Neural progenitor cell (in vitro differentiated cells): Measurements from ENCODE around the gene TMEM208. TPM values are rescaled to one million over a fixed set of nuclear protein-coding genes. Genes with fewer than 3 reads are reported as not detected.
A peak's percentile ranks its signal among the peaks of the same experiment; 100 is the strongest.

Experiments
- DNase-seq: peaks from one replicate; pipeline ENCODE4 v3.0.0-alpha.2; 2016; ENCODE audit warnings: low spot score
- H2AFZ ChIP-seq: fragments of 200-600 bp; sonication (generic); replicated peaks from 2 replicates; pipeline ENCODE4 v1.6.1; 2016; ENCODE audit warnings: antibody characterized with exemption
- H3F3A ChIP-seq: fragments of 200-600 bp; sonication (generic); 2 replicates; pipeline ENCODE4 v1.6.1; 2016; ENCODE audit warnings: antibody characterized with exemption, low read depth
- H3K27ac ChIP-seq: fragments of 200-600 bp; sonication (generic); 2 replicates; pipeline ENCODE4 v1.5.1; 2016; ENCODE audit warnings: mild to moderate bottlenecking
- H3K27me3 ChIP-seq: fragments of 200-600 bp; sonication (generic); 2 replicates; pipeline ENCODE4 v1.6.1; 2016; ENCODE audit warnings: mild to moderate bottlenecking, moderate library complexity
- H3K36me3 ChIP-seq: fragments of 200-600 bp; sonication (generic); 2 replicates; pipeline ENCODE4 v1.5.1; 2016
- H3K4me1 ChIP-seq: fragments of 200-600 bp; sonication (generic); 2 replicates; pipeline ENCODE4 v1.6.1; 2016; ENCODE audit warnings: mixed run types
- H3K4me2 ChIP-seq: fragments of 200-600 bp; sonication (generic); 2 replicates; pipeline ENCODE4 v1.6.1; 2016
- H3K4me3 ChIP-seq: fragments of 200-600 bp; sonication (generic); 2 replicates; pipeline ENCODE4 v1.5.1; 2016
- H3K79me2 ChIP-seq: fragments of 200-600 bp; sonication (generic); 2 replicates; pipeline ENCODE4 v1.6.1; 2016; ENCODE audit warnings: low read depth
- H3K9ac ChIP-seq: fragments of 200-600 bp; sonication (generic); 2 replicates; pipeline ENCODE4 v1.6.1; 2016
- H3K9me3 ChIP-seq: fragments of 200-600 bp; sonication (generic); 2 replicates; pipeline ENCODE4 v1.5.1; 2016; ENCODE audit warnings: low read depth
- H4K20me1 ChIP-seq: fragments of 200-600 bp; sonication (generic); 2 replicates; pipeline ENCODE4 v1.6.1; 2016; ENCODE audit warnings: low read depth
- H3K27ac Mint-ChIP-seq: 3 replicates; pipeline ENCODE4 v1.8.0; 2021; ENCODE audit warnings: mixed read lengths
- H3K27me3 Mint-ChIP-seq: 2 replicates; pipeline ENCODE4 v1.8.0; 2022; ENCODE audit warnings: low read depth, mild to moderate bottlenecking, inconsistent platforms, moderate library complexity, mixed read lengths; ENCODE audit not compliant: insufficient read depth
- H3K36me3 Mint-ChIP-seq: 3 replicates; pipeline ENCODE4 v1.8.0; 2021; ENCODE audit warnings: mixed read lengths
- H3K4me1 Mint-ChIP-seq: 3 replicates; pipeline ENCODE4 v1.8.0; 2021; ENCODE audit warnings: mixed read lengths
- H3K4me3 Mint-ChIP-seq: 3 replicates; pipeline ENCODE4 v1.8.0; 2021; ENCODE audit warnings: mild to moderate bottlenecking, moderate library complexity, mixed read lengths
- H3K9me3 Mint-ChIP-seq: 3 replicates; pipeline ENCODE4 v1.8.0; 2020; ENCODE audit warnings: mixed read lengths
- CTCF ChIP-seq: fragments of 200-600 bp; sonication (generic); IDR thresholded peaks from 2 replicates; pipeline ENCODE4 v1.5.1; 2017; ENCODE audit warnings: antibody characterized with exemption, mild to moderate bottlenecking
- EZH2 ChIP-seq: fragments of 200-600 bp; sonication (generic); IDR thresholded peaks from 2 replicates; pipeline ENCODE4 v1.6.1; 2017; ENCODE audit warnings: antibody characterized with exemption, mild to moderate bottlenecking, moderate library complexity
- total RNA-seq: library from RNA; depleted of rRNA; stranded (reverse); fragments of >200 nt; gene quantifications from 2 replicates; pipeline ENCODE4 v1.2.3, GENCODE V29; 2015; ENCODE audit warnings: low replicate concordance

Gene TMEM208
- total RNA-seq, 1 donor from 2014 or later, result 39.4 TPM

DNA sequence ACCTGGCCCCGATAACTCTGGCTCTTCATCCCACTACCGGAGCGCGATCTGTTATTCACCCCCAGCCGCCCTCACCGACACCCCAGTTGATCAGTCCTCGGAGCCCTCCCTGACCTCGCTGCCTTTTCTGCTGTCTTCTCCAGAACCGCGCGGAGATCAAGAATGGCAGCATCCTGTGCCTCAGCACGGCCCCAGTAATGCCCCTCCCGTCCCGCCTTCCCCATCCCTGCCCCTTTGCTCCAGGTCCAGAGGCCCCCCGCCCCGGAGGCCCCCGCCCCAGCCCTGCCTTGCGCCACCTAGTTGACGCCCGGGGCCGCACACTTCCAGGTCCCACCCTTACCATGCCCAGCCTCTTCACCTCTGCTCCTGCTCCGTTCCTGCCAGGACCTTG is 27.1 kb upstream of the TMEM208 start:
- Histone ChIP-seq H3K9ac (no peak overlapping the region), H3K36me3 (no peaks in the 10 kb centered on the region), H3K79me2 (no peaks in the 10 kb centered on the region), H2AFZ (no peak overlapping the region), H3K27me3 (no peaks in the 10 kb centered on the region), H3K27ac (no peak overlapping the region), H3K4me3 (peak overlapping the region; percentile 21), H4K20me1 (peaks cover 34% of the 10 kb centered on the region), H3K4me2 (peak overlapping the region; percentile 66), H3K9me3 (no peaks in the 10 kb centered on the region), H3F3A (peaks cover 24% of the 10 kb centered on the region), H3K4me1 (peaks cover 7% of the 10 kb centered on the region)
- Mint-ChIP-seq H3K4me3 (no peak overlapping the region), H3K27ac (no peak overlapping the region), H3K4me1 (no peaks in the 10 kb centered on the region), H3K9me3 (no peaks in the 10 kb centered on the region), H3K27me3 (peaks cover 8% of the 10 kb centered on the region), H3K36me3 (peaks cover 16% of the 10 kb centered on the region)
- peak; percentile 61 for DNase-seq
- no peak for TF ChIP-seq EZH2
- peak; percentile 34 for TF ChIP-seq CTCF

DNA sequence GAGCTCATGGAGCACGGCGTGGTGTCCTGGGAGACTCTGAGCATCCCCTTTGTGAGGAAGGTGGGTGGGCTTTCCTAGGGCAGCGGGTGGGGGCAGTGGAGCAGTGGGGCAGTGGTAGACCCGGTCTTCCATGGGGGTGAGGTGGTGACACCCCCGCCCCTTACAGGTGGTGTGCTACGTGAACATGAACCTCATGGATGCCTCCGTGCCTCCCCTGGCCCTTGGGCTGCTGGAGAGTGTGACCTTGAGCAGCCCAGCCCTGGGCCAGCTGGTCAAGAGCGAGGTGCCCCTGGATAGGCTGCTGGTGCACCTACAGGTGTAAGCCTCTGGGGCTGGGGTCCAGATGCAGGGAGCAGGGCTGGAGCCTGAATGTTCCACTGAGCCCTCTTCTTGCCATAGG is 26.4 kb upstream of the TMEM208 start:
- Histone ChIP-seq H4K20me1 (peaks cover 32% of the 10 kb centered on the region), H3K4me1 (peaks cover 7% of the 10 kb centered on the region), H2AFZ (no peak overlapping the region), H3K27me3 (no peaks in the 10 kb centered on the region), H3K4me3 (no peak overlapping the region), H3K79me2 (no peaks in the 10 kb centered on the region), H3F3A (peaks cover 24% of the 10 kb centered on the region), H3K4me2 (no peak overlapping the region), H3K9ac (no peak overlapping the region), H3K27ac (no peak overlapping the region), H3K9me3 (no peaks in the 10 kb centered on the region), H3K36me3 (no peaks in the 10 kb centered on the region)
- Mint-ChIP-seq H3K4me1 (no peaks in the 10 kb centered on the region), H3K9me3 (no peaks in the 10 kb centered on the region), H3K36me3 (peaks cover 15% of the 10 kb centered on the region), H3K4me3 (no peak overlapping the region), H3K27me3 (peaks cover 8% of the 10 kb centered on the region), H3K27ac (no peak overlapping the region)
- no peak for DNase-seq
- TF ChIP-seq CTCF, result no peak

DNA sequence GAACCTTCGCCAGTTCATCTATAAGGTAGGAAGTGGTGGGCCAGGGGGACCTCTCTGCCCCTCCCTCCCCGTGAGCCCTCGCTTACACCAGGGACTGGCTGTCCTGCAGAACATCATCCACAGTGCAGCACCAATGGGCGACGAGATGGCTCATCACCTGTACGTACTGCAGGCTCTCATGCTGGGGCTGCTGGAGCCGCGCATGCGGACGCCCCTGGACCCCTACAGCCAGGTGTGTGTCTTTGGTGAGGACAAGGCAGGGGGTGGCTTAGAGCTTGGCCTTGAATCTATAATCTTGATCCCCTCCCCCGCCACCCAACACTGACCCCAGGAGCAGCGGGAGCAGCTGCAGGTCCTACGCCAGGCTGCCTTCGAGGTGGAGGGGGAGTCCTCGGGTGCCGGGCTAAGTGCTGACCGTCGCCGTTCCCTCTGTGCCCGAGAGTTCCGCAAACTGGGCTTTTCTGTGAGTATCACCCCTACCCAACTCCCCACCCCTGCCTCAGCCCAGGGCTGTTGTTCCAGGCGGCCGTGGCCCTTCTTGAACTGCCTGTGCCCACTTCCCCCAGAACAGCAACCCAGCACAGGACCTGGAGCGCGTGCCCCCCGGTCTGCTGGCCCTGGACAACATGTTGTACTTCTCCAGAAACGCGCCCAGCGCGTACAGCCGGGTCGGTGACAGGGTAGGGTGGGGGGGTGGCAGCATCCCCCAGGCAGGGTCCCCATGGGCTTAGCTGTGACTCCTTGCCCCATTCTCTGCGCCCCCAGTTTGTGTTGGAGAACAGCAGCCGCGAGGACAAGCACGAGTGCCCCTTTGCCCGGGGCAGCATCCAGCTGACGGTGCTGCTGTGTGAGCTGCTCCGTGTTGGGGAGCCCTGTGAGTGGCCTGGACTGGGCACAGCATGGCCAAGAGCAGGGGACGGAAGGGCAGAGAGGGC is 25.3 kb upstream of the TMEM208 start:
- no peak overlapping the region for H3K27ac Mint-ChIP-seq
- Histone ChIP-seq H3K4me2 (no peak overlapping the region), H3K79me2 (no peaks in the 10 kb centered on the region), H3K4me1 (peaks cover 12% of the 10 kb centered on the region), H2AFZ (no peak overlapping the region), H3K9me3 (no peaks in the 10 kb centered on the region), H3K36me3 (no peaks in the 10 kb centered on the region), H4K20me1 (peaks cover 31% of the 10 kb centered on the region), H3K27ac (no peak overlapping the region), H3K27me3 (no peaks in the 10 kb centered on the region), H3K4me3 (no peak overlapping the region), H3F3A (peaks cover 28% of the 10 kb centered on the region), H3K9ac (no peak overlapping the region)
- peaks cover 3% of the 10 kb centered on the region for H3K4me1 Mint-ChIP-seq
- peaks cover 8% of the 10 kb centered on the region for H3K27me3 Mint-ChIP-seq
- DNase-seq, result no peak
- H3K9me3 Mint-ChIP-seq, result no peaks in the 10 kb centered on the region
- peaks cover 8% of the 10 kb centered on the region for H3K36me3 Mint-ChIP-seq
- H3K4me3 Mint-ChIP-seq, result no peak overlapping the region
- no peak for TF ChIP-seq CTCF
